ENCODE measurements around the gene KIF21A. TPM values are rescaled to one million over a fixed set of nuclear protein-coding genes. Genes with fewer than 3 reads are reported as not detected.
A peak's percentile ranks its signal among the peaks of the same experiment; 100 is the strongest.

KIF21A gene
- total RNA-seq, 2 experiments from 2014 or later = 1.1 TPM; not detected in 1

DNA sequence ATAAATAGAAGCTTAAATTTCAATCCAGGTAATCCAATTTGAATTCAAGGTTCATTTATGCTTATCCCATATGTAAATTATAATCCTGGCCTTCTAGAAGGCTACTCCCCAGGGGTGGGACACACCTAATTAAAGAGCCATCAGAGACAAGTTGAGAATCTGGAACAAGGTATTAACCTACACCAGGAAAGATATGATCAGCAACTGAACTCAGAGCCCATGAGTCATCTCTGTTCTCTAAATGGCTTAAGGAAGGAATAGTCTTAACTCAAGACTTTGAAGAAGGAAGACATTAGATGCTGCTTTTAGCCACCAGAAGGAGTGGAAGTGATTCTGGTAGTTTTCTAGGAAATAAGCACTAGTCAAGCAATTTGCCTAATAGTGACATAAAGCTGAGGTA is 88.0 kb downstream of the KIF21A start:
- Histone ChIP-seq H3K4me3 (ENCODE audit: low read depth, low read length, poor library complexity, severe bottlenecking) (no peak overlapping the region), H2AFZ (ENCODE audit: low read length) (no peak overlapping the region), H3K27ac (ENCODE audit: low read depth, low read length, poor library complexity, severe bottlenecking) (no peak overlapping the region), H3K9me2 (ENCODE audit: insufficient read depth, low read length) (no peaks in the 10 kb centered on the region), H3K4me2 (ENCODE audit: low read length) (no peak overlapping the region), H3K36me3 (ENCODE audit: insufficient read depth, low read length) (no peaks in the 10 kb centered on the region), H3K4me1 (ENCODE audit: insufficient read depth, low read length, poor library complexity, severe bottlenecking) (no peaks in the 10 kb centered on the region), H3K79me2 (ENCODE audit: insufficient read depth, low read depth, low read length) (no peaks in the 10 kb centered on the region), H3K9me3 (ENCODE audit: low read length) (no peaks in the 10 kb centered on the region), H4K20me1 (ENCODE audit: insufficient read depth, low read length) (no peaks in the 10 kb centered on the region)
- ChIA-PET POLR2A (interaction anchor here (0.6 to 1.6 kb wide), 4 partner anchors 14 to 62 kb away, joined by 3 to 4 read pairs (median 4); no protein-coding TSS in a partner anchor), CTCF (ENCODE audit: unreplicated experiment) (no interaction called here)
- BruUV-seq (replicated peaks) = no TSS peak
- DNase-seq (ENCODE audit: low spot score) = no peak
- TF ChIP-seq, protein P1, sequence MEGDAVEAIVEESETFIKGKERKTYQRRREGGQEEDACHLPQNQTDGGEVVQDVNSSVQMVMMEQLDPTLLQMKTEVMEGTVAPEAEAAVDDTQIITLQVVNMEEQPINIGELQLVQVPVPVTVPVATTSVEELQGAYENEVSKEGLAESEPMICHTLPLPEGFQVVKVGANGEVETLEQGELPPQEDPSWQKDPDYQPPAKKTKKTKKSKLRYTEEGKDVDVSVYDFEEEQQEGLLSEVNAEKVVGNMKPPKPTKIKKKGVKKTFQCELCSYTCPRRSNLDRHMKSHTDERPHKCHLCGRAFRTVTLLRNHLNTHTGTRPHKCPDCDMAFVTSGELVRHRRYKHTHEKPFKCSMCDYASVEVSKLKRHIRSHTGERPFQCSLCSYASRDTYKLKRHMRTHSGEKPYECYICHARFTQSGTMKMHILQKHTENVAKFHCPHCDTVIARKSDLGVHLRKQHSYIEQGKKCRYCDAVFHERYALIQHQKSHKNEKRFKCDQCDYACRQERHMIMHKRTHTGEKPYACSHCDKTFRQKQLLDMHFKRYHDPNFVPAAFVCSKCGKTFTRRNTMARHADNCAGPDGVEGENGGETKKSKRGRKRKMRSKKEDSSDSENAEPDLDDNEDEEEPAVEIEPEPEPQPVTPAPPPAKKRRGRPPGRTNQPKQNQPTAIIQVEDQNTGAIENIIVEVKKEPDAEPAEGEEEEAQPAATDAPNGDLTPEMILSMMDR (conservative IDR thresholded peaks at IDR 0.05; ENCODE audit: low read length) = no peak
- TF ChIP-seq EZH2phosphoT487 (IDR thresholded peaks at IDR 0.05; ENCODE audit: borderline replicate concordance, low read depth, low read length) = no peak
- intact Hi-C loops (cut with micrococcal nuclease; ENCODE audit: unreplicated experiment) = no loop called here

- no peak overlapping the region for H2AFZ ChIP-seq (ENCODE audit: low read length)
- intact Hi-C loops (cut with micrococcal nuclease; ENCODE audit: unreplicated experiment) = no loop called here
- H3K36me3 ChIP-seq (ENCODE audit: insufficient read depth, low read length) = no peaks in the 10 kb centered on the region
- POLR2A ChIA-PET = no interaction called here
- no peak overlapping the region for H3K4me3 ChIP-seq (ENCODE audit: low read depth, low read length, poor library complexity, severe bottlenecking)
- no peaks in the 10 kb centered on the region for H3K9me3 ChIP-seq (ENCODE audit: low read length)
- no peaks in the 10 kb centered on the region for H3K4me1 ChIP-seq (ENCODE audit: insufficient read depth, low read length, poor library complexity, severe bottlenecking)
- H3K79me2 ChIP-seq (ENCODE audit: insufficient read depth, low read depth, low read length) = no peaks in the 10 kb centered on the region
- TF ChIP-seq, protein P1 (conservative IDR thresholded peaks at IDR 0.05; ENCODE audit: low read length) = no peak
- TF ChIP-seq EZH2phosphoT487 (IDR thresholded peaks at IDR 0.05; ENCODE audit: borderline replicate concordance, low read depth, low read length) = no peak
- H3K4me2 ChIP-seq (ENCODE audit: low read length) = no peak overlapping the region
- H3K27ac ChIP-seq (ENCODE audit: low read depth, low read length, poor library complexity, severe bottlenecking) = no peak overlapping the region
- H4K20me1 ChIP-seq (ENCODE audit: insufficient read depth, low read length) = no peaks in the 10 kb centered on the region
- no peaks in the 10 kb centered on the region for H3K9me2 ChIP-seq (ENCODE audit: insufficient read depth, low read length)
- DNase-seq (ENCODE audit: low spot score) = peak; percentile 5
- BruUV-seq (replicated peaks) = no TSS peak
- CTCF ChIA-PET (ENCODE audit: unreplicated experiment) = no interaction called here
Measured at GRCh38 chr12:39352471-39353017, 90.4 kb downstream of the KIF21A start.

DNA sequence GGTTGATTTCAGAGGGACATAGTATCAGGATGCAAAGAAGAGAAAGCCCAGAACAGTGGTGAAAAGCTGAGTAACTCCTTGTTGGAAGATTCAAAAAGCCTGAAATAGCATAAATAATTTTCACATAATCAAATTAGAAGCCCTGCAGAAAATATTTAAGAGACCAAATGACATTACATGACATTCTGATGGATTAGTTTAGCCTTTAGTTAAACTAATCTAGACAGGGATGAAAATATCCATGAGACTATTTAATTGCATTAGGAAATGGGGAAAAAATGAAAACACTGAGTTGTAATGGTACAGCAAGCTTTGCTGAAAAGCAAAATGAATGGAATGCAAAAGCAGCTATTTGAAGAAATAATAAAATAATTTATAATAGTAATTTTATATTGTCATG is 91.8 kb downstream of the KIF21A start:
- Histone ChIP-seq H3K4me2 (ENCODE audit: low read length) (no peak overlapping the region), H3K4me3 (ENCODE audit: low read depth, low read length, poor library complexity, severe bottlenecking) (no peak overlapping the region), H3K4me1 (ENCODE audit: insufficient read depth, low read length, poor library complexity, severe bottlenecking) (no peaks in the 10 kb centered on the region), H3K9me3 (ENCODE audit: low read length) (no peaks in the 10 kb centered on the region), H3K36me3 (ENCODE audit: insufficient read depth, low read length) (no peaks in the 10 kb centered on the region), H3K79me2 (ENCODE audit: insufficient read depth, low read depth, low read length) (no peaks in the 10 kb centered on the region), H2AFZ (ENCODE audit: low read length) (no peak overlapping the region), H4K20me1 (ENCODE audit: insufficient read depth, low read length) (no peaks in the 10 kb centered on the region), H3K27ac (ENCODE audit: low read depth, low read length, poor library complexity, severe bottlenecking) (no peak overlapping the region), H3K9me2 (ENCODE audit: insufficient read depth, low read length) (no peaks in the 10 kb centered on the region)
- no TSS peak for BruUV-seq (replicated peaks)
- ChIA-PET CTCF (ENCODE audit: unreplicated experiment) (no interaction called here), POLR2A (interaction anchor here (0.6 kb wide), 1 partner anchor 46 kb away, joined by 5 read pairs; no protein-coding TSS in a partner anchor)
- TF ChIP-seq, protein P1 (conservative IDR thresholded peaks at IDR 0.05; ENCODE audit: low read length) = no peak
- TF ChIP-seq EZH2phosphoT487 (IDR thresholded peaks at IDR 0.05; ENCODE audit: borderline replicate concordance, low read depth, low read length) = no peak
- intact Hi-C loops (cut with micrococcal nuclease; ENCODE audit: unreplicated experiment) = no loop called here
- no peak for DNase-seq (ENCODE audit: low spot score)

Data from OCI-LY7 (cell line).